HTERT RPE-1 (cell line): ENCODE results near the gene STOML1.
"Not testable (repeated sequence)": the region's sequence is repeated elsewhere in the genome, so short reads cannot be mapped to it uniquely, and the experiment has no call there.

Source experiments
- in situ Hi-C: fragments of 300-500 bp; cut with MboI; formaldehyde crosslinking; loops from 4 replicates; pipeline ENCODE4 v1.14.3; 2020; ENCODE audit warnings: low sequenced_read_pairs

The STOML1 gene

DNA sequence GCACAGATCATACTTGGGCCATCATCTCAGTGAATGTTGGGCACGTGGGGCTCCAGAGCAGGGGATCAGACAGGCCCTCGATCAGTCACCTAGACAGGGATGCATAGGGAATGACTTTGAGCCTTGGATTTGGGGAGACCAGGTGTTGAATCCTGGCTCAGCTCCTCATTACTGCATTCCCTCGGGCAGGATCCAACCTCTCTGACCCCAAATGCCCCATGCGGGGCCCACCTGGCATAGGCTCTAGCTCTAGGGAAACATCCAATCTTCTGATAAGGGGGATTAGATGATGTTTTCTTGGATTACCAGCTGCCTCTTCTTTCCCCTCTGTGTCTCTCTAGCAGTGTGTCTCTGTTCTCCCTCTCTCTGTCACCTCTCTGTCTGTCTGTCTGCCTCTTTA is 43.1 kb downstream of the STOML1 start:
- in situ Hi-C loops, result no loop called here

DNA sequence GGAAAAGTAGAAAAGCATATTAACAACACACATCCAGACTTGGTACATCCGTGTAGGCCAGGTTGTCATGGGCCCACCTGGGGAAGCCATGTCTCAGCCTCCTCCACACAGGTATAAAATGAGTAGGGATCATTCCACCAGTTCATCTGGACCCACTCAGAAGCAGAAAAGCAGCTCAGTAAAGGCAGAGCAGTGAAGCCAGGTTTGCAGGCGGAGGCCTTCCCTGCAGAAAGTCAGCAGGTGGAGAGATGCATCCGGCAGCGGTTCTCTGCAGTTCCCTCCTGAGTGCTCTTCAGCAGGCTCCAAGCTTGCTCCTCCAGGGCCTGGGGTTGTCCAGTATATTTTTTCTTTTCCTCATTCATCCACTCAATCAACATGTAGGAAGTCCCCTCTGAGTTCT is 43.7 kb downstream of the STOML1 start:
- in situ Hi-C loops, result no loop called here

DNA sequence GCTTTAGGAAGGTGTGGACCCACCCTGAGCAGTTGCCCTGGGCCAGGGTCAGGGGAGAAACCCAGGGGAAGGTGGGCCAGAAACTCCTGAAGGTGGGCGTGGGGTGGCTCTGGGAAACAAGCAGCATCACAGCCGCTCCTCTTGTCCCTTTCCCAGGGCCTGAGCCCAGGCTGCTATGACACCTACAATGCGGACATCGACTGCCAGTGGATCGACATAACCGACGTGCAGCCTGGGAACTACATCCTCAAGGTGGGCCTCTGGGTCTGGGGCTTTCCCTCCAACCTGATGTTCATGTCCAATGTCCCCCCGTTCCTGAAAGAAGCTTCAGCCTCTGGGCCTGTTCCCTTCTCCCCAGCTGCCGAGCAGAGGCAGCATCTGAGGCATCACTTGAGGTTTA is 44.4 kb downstream of the STOML1 start:
- in situ Hi-C loops, result no loop called here

GRCh38 chr15:73946795-73947370 is 45.2 kb downstream of the STOML1 start:
- in situ Hi-C loops, result no loop called here

DNA sequence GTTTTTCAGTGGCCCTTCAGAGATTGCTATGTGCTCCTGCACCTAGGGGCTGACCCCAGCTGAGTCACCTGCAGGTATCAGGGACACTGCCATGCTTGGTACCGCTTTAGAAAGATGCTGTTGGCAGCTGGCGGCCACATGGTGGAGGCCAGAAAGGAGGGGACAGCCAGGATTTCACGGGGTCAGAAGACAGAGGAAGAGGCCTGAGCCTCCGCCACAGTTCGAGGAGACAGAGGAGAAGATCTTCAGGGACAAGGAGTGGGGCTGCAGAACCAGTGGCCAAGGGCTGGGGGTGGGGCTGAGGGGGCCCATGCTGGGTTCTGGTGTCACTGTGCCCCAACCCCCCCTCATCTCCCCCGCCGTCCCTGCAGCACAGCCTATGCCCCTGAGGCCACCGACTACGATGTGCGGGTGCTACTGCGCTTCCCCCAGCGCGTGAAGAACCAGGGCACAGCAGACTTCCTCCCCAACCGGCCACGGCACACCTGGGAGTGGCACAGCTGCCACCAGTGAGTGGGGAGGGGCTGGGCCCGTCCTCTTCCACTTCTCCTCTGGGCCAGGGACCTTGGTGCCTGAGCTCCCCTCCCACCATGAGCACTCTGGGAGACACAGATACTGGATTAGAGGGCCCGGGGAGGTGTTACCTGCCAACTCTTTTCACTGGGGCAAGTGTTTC is 45.9 kb downstream of the STOML1 start:
- in situ Hi-C loops, result no loop called here

GRCh38 chr15:73945130-73945508 is 47.0 kb downstream of the STOML1 start:
- in situ Hi-C loops, result no loop called here

DNA sequence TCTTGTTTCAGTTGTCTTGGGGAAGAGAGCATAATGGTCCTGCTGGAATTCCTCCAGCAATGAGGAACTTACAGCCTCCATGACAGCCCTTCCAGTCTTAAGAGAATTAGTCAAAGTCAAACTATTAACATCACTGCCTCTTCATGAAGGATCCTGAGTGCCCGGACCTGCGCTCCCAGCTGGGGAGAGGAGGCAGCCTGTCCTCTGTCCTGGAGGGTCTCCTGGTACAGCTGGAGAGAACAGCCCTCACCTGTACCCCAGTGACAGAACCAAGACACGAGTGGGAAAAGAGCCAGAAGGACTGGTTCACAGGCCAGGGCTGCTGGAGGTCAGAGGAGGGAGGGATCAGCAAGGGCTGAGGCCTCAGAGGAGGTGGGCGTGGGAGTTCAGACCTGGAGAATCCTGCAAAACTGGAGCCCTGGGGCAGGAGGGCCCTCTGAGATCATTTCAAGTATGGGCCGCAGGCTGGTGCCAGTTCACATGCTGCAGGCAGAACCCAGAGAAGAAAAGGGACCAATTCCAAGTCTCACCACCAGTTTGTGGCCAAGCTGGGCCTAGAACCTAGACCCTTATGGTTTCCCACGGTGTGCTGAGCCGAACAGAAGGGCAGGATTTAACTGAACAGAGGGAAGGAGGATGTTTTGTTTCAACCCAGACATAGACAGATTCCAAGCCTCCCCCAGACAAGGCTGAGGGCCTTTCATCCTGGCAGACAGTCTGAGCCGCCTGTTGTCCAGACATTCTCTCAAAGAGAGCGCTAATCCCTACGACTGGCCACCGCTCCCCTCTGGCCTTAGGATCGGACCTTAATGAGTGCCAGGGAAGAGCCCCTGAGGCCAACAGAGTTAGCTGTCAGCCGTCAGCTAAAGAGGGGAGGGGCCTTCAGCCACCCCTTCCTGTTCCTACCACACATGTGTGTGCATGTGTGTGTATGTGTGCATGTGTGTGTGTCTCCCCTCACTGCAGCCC is 47.6 kb downstream of the STOML1 start:
- in situ Hi-C loops, result no loop called here

- in situ Hi-C loops, result no loop called here
These were observed 49.3 kb downstream of the STOML1 start for GRCh38 chr15:73942751-73943270.

- in situ Hi-C loops, result no loop called here
These were observed 50.0 kb downstream of the STOML1 start for GRCh38 chr15:73941871-73942635.

DNA sequence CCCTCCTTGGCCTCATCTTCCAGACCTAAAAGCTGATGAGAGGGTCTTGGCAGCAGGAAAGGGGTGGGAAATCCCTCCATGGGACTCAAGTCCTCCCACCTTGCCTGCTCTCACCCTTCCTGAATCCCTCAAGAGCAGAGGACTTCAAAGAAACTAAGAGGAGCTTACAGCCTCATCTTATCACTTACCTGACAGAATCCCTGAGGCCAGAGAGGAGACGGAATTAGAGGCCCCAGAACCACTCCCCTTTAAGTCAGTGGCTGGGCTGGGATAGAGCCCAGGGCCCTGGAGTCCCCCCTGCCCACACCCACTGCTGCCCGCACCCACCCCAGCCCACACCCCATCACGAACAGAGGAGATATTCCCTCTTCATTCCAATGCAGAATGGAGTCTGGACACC is 50.6 kb downstream of the STOML1 start:
- in situ Hi-C loops, result no loop called here

DNA sequence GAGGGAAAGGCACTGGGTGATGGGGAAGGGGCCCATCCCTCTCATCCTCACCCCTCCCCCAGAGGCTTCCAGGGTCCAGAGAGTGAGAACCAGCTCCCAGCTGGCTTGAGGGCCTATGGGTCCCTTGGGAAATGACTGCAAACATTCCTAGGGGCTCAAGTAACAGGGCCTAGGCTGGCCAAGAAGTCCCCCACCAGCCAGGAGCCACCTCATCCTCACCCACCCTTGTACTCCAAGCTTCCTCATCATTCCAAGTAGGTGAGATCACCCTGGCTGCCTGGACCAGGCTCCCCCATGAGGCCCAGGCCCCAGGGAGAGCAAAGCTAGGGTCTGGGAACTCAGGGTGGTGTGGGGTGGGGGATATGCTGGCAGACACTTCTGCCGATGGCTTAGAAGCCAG is 51.1 kb downstream of the STOML1 start:
- in situ Hi-C loops, result no loop called here

GRCh38 chr15:73940061-73940981 is 51.8 kb downstream of the STOML1 start:
- in situ Hi-C loops, result no loop called here

DNA sequence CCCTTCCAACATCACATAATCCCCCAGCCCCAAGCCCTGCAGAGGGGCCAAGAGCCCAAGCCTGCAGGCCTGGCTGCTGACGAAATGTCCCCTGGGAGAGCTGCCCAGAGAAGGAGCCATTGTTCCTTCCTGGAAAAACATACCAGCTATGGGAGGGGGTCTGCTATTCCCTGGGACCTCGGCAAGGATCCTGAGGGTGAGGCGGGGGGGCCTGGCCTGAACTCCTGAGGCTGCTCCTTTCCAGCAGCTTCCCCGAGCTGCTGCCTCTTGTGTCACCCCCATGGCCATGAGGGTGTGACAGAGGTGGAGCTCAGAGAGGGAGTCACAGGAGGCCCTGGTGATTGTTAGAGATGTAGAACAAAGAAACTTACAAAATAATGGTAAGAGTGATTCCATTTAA is 53.0 kb downstream of the STOML1 start:
- in situ Hi-C loops, result no loop called here

DNA sequence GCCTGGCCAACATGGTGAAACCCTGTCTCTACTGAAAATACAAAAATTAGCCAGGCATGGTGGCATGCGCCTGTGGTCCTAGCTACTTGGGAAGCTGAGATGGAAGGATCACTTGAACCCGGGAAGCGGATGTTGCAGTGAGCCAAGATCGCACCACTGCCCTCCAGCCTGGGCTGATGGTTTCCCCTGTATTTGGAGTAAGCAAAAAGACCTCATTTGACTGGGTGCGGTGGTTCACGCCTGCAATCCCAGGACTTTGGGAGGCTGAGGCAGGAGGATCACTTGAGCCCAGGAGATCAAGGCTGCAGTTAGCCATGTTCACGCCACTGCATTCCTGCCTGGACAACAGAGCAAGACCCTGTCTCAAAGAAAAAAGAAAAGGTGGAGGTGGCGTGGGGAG is 53.6 kb downstream of the STOML1 start:
- in situ Hi-C loops, result not testable (repeated sequence)

DNA sequence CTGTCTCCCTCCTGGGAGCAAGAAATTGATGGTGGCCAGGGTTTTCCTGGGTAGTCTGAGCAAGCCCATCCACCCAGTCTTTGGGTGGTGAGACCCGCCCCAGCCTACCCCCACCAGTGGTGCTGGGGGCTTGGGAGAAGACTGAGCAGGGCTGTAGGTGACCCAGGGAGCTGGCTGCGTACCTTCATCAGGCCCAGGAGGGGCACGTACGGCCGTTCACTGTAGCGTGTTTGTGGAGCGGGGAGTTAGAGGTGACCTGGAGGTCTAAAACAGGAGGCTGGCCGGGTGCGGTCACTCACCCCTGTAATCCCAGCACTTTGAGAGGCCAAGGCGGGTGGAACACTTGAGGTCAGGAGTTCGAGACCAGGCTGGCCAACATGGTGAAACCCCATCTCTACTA is 54.4 kb downstream of the STOML1 start:
- in situ Hi-C loops, result no loop called here

- in situ Hi-C loops, result no loop called here
These were observed 54.8 kb downstream of the STOML1 start for GRCh38 chr15:73937296-73937695.

- in situ Hi-C loops, result no loop called here
These were observed 55.4 kb downstream of the STOML1 start for GRCh38 chr15:73936588-73937290.

DNA sequence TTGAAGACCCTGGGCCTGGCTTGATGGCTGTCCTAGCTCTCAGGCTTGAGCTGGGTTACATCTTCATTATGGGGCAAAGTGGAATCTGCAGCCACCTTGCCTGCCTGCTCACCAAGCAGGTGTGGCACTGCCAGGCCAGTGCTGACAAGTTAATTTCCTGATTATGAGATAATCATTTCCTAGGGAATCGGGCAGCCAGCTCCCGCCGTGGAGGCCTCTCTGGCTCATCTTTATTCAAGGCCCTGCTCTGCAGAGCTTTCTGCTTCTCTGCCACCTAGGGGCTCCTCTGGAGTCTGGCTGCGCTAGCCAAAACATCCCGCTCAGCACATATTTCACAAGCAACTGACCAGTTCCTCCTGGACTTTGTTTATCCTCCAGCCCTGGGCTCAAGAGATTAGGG is 55.9 kb downstream of the STOML1 start:
- in situ Hi-C loops, result no loop called here

- in situ Hi-C loops, result no loop called here
These were observed 56.5 kb downstream of the STOML1 start for GRCh38 chr15:73935547-73935946.
